Lower lobe of right lung (tissue), 2 donors: ENCODE results near the gene ABCC4. TPM values are rescaled to one million over a fixed set of nuclear protein-coding genes. Genes with fewer than 3 reads are reported as not detected.
"Not testable (repeated sequence)": the region's sequence is repeated elsewhere in the genome, so short reads cannot be mapped to it uniquely, and the experiment has no call there.

Experiments
- ATAC-seq, 2 donors: fragments of 200-7000 bp; cut with Tn5 transposase; one replicate each; pipeline ENCODE4 v1.9.1; 2020 to 2022; ENCODE audit warnings: mild to moderate bottlenecking in 2 of 2, moderate library complexity in 2 of 2
- DNase-seq: peaks from one replicate; pipeline ENCODE4 v3.0.0-alpha.2; 2020
- H3K27ac ChIP-seq: fragments of 200-600 bp; one replicate; pipeline ENCODE4 v1.8.0; 2022
- H3K27me3 ChIP-seq: fragments of 200-600 bp; one replicate; pipeline ENCODE4 v1.8.0; 2022; ENCODE audit warnings: low read depth
- H3K36me3 ChIP-seq: fragments of 200-600 bp; one replicate; pipeline ENCODE4 v1.8.0; 2022; ENCODE audit warnings: mild to moderate bottlenecking
- H3K4me1 ChIP-seq: fragments of 200-600 bp; one replicate; pipeline ENCODE4 v1.8.0; 2022
- H3K4me3 ChIP-seq: fragments of 200-600 bp; one replicate; pipeline ENCODE4 v1.8.0; 2022; ENCODE audit warnings: mild to moderate bottlenecking
- H3K9me3 ChIP-seq: fragments of 200-600 bp; one replicate; pipeline ENCODE4 v1.8.0; 2022
- CTCF ChIP-seq: fragments of 200-600 bp; IDR thresholded peaks from one replicate; pipeline ENCODE4 v1.8.0; 2022; ENCODE audit warnings: antibody characterized with exemption, mild to moderate bottlenecking
- intact Hi-C: fragments of 100-400 bp; cut with DNase I; formaldehyde crosslinking; loops from one replicate; pipeline ENCODE4 v1.11.0; 2022
- total RNA-seq: library from RNA; stranded (reverse); fragmentation: NEBNext Ultra II Directional; extraction: Animal tissue kit (Norgen Biotek cat#: 25700); gene quantifications from one replicate; pipeline ENCODE4 v1.2.1, GENCODE V29; 2021
- donor health status: DM: no; HTN: yes; CAD: no; lungs with severe emphysema.

Gene ABCC4
- total RNA-seq, 1 donor from 2014 or later = 32.2 TPM

- no peak for TF ChIP-seq CTCF
- Histone ChIP-seq H3K4me3 (peak overlapping the region; percentile 91), H3K4me1 (peaks cover 49% of the 10 kb centered on the region), H3K9me3 (no peaks in the 10 kb centered on the region), H3K27me3 (no peaks in the 10 kb centered on the region), H3K27ac (peak overlapping the region; percentile 37), H3K36me3 (no peaks in the 10 kb centered on the region)
- no peak for ATAC-seq
- no peak for DNase-seq
- intact Hi-C loops = no loop called here
These were observed 2.2 kb downstream of the ABCC4 start for GRCh38 chr13:95298971-95299621.

GRCh38 chr13:95298169-95298965 lies 2.9 kb downstream of the ABCC4 start:
- DNase-seq = peak; percentile 70
- no peaks in the 10 kb centered on the region for H3K9me3 ChIP-seq
- no peak for TF ChIP-seq CTCF
- H3K27ac ChIP-seq = peak overlapping the region; percentile 37
- intact Hi-C loops = no loop called here
- no peaks in the 10 kb centered on the region for H3K27me3 ChIP-seq
- peaks cover 49% of the 10 kb centered on the region for H3K4me1 ChIP-seq
- no peak overlapping the region for H3K4me3 ChIP-seq
- H3K36me3 ChIP-seq = no peaks in the 10 kb centered on the region
- ATAC-seq = peak; percentile 35 to 63

- peak; percentile 67 for TF ChIP-seq CTCF
- no peak overlapping the region for H3K4me3 ChIP-seq
- ATAC-seq (peak in 1 of 2 donors; percentile 68), DNase-seq (peak; percentile 51)
- H3K27me3 ChIP-seq = no peaks in the 10 kb centered on the region
- H3K4me1 ChIP-seq = peaks cover 41% of the 10 kb centered on the region
- H3K9me3 ChIP-seq = no peaks in the 10 kb centered on the region
- intact Hi-C loops = no loop called here
- H3K36me3 ChIP-seq = no peaks in the 10 kb centered on the region
- H3K27ac ChIP-seq = peak overlapping the region; percentile 60
These were observed 4.8 kb downstream of the ABCC4 start for GRCh38 chr13:95296326-95296925.

GRCh38 chr13:95295026-95295425 lies 6.2 kb downstream of the ABCC4 start:
- H3K4me3 ChIP-seq = no peak overlapping the region
- peaks cover 38% of the 10 kb centered on the region for H3K4me1 ChIP-seq
- no peaks in the 10 kb centered on the region for H3K27me3 ChIP-seq
- H3K9me3 ChIP-seq = no peaks in the 10 kb centered on the region
- H3K36me3 ChIP-seq = no peaks in the 10 kb centered on the region
- no peak overlapping the region for H3K27ac ChIP-seq
- DNase-seq (no peak), ATAC-seq (no peak)
- no peak for TF ChIP-seq CTCF
- intact Hi-C loops = no loop called here

GRCh38 chr13:95292622-95293021 lies 8.6 kb downstream of the ABCC4 start:
- H3K36me3 ChIP-seq = no peaks in the 10 kb centered on the region
- TF ChIP-seq CTCF = no peak
- ATAC-seq (no peak), DNase-seq (no peak)
- no peaks in the 10 kb centered on the region for H3K9me3 ChIP-seq
- intact Hi-C loops = no loop called here
- no peak overlapping the region for H3K27ac ChIP-seq
- H3K4me1 ChIP-seq = peaks cover 29% of the 10 kb centered on the region
- no peak overlapping the region for H3K4me3 ChIP-seq
- H3K27me3 ChIP-seq = no peaks in the 10 kb centered on the region

GRCh38 chr13:95289901-95290300 lies 11.3 kb downstream of the ABCC4 start:
- H3K9me3 ChIP-seq, intact Hi-C loops, H3K27me3 ChIP-seq, H3K4me3 ChIP-seq, ATAC-seq, H3K27ac ChIP-seq, DNase-seq, H3K36me3 ChIP-seq: not testable (repeated sequence)
- peaks cover 30% of the 10 kb centered on the region for H3K4me1 ChIP-seq
